Gastrocnemius medialis (tissue), 4 donors: ENCODE results near the gene WDR72. TPM values are rescaled to one million over a fixed set of nuclear protein-coding genes. Genes with fewer than 3 reads are reported as not detected.

Experiments used
- ATAC-seq, 2 donors: fragments of 150-250 bp; one replicate each; pipeline ENCODE4 v1.9.1; 2016
- DNase-seq, 2 donors: peaks; one replicate each; pipeline ENCODE4 v3.0.0-alpha.2; 2019
- H3K27ac ChIP-seq, 4 donors: fragments of 200-600 bp; sonication (generic); 1 replicate in 1 of 4; 2 replicates in 3 of 4; pipeline ENCODE4 v1.5.1; 2016 to 2018; ENCODE audit warnings: mild to moderate bottlenecking in 2 of 4, moderate library complexity in 1 of 4
- H3K27me3 ChIP-seq, 3 donors: fragments of 200-600 bp; sonication (generic) in 2 of 3; 1 replicate in 1 of 3; 2 replicates in 2 of 3; pipeline versions ENCODE4 v1.5.1 to v1.6.0; 2016 to 2019; ENCODE audit warnings: mild to moderate bottlenecking in 1 of 3, moderate library complexity in 1 of 3
- H3K36me3 ChIP-seq, 2 donors: fragments of 200-600 bp; sonication (generic) in 1 of 2; one replicate each; pipeline ENCODE4 v1.5.1; 2017 to 2018
- H3K4me1 ChIP-seq, 2 donors: fragments of 200-600 bp; sonication (generic) in 1 of 2; one replicate each; pipeline ENCODE4 v1.5.1; 2016 to 2017; ENCODE audit warnings: mild to moderate bottlenecking in 2 of 2
- H3K4me3 ChIP-seq, 4 donors: fragments of 200-600 bp; sonication (generic) in 3 of 4; 1 replicate in 1 of 4; 2 replicates in 3 of 4; pipeline ENCODE4 v1.5.1; 2016 to 2019; ENCODE audit warnings: mild to moderate bottlenecking in 2 of 4
- H3K9me3 ChIP-seq, 3 donors: fragments of 200-600 bp; sonication (generic) in 2 of 3; 1 replicate in 1 of 3; 2 replicates in 2 of 3; pipeline ENCODE4 v1.5.1; 2016 to 2019
- POLR2A ChIP-seq, 2 donors: fragments of 450-650 bp; IDR thresholded peaks; one replicate each; pipeline ENCODE4 v1.6.1; 2017; ENCODE audit warnings: antibody characterized with exemption in 2 of 2, mild to moderate bottlenecking in 2 of 2, moderate library complexity in 2 of 2
- in situ Hi-C, 4 donors: fragments of 200-750 bp; cut with MboI; loops; one replicate each; pipeline versions ENCODE4 v1.15.0 to v1.8.0; 2017; ENCODE audit warnings: low sequenced_read_pairs in 4 of 4
- intact Hi-C: fragments of 100-400 bp; cut with DNase I; formaldehyde crosslinking; loops from one replicate; pipeline ENCODE4 v1.15.1; 2023; ENCODE audit warnings: low total_unique reads
- total RNA-seq, 4 donors: library from RNA; depleted of rRNA; stranded (reverse); fragments of >200 nt; gene quantifications; one replicate each; pipeline versions ENCODE4 v1.1.0 to v1.2.3, GENCODE V29; 2016
- TF ChIP-seq, protein P1 (sequence below), 5 experiments: fragments of 450-650 bp in 3 of 5; fragments of 200-600 bp in 2 of 5; sonication (generic) in 2 of 5; IDR thresholded peaks in 4 of 5; conservative IDR thresholded peaks in 1 of 5; 1 replicate in 4 of 5; 2 replicates in 1 of 5; pipeline ENCODE4 v1.5.1; 2016 to 2019; ENCODE audit warnings: antibody characterized with exemption in 5 of 5, mild to moderate bottlenecking in 3 of 5, moderate library complexity in 3 of 5

WDR72 gene
- total RNA-seq, 4 donors from 2014 or later = 0.11 TPM; not detected in 3

DNA sequence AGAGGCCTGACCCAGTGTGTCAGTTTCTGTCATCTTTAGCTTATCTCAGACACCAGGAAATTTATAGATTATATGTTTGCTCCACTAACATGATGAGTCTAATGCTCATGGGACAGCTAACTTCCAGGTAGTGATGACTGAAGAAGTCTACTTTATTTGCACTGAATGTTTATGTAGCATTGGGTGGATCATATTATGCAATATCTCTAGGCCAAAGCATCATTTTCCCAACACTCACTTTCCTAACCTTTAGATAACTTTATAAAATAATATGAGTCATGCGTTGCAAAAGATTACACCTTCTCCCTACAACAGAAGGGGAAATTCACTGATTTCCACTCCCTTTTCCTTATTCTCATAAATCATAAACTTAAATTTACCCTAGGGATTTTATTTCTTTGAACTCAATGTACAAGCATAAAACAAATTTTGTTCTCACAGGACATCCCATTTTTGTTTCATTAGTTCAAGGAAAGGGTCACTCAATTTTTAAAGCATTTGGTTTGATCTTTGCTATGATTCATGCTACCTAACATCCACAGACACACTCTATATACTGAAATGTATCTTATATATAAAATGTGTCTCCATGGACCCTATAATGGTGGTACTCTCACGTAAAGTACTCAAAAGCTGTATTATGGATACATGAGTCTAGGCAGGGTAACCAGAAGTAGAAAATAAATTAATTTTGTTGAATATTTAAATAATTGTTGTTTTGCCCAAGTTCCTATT is 225.2 kb downstream of the WDR72 start:
- intact Hi-C loops = no loop called here
- Histone ChIP-seq H3K27ac (no peak overlapping the region), H3K27me3 (no peaks in the 10 kb centered on the region), H3K36me3 (no peaks in the 10 kb centered on the region), H3K9me3 (no peaks in the 10 kb centered on the region), H3K4me3 (no peak overlapping the region), H3K4me1 (no peaks in the 10 kb centered on the region)
- in situ Hi-C loops = no loop called here
- no peak for ATAC-seq
- DNase-seq = no peak
- TF ChIP-seq, protein P1, sequence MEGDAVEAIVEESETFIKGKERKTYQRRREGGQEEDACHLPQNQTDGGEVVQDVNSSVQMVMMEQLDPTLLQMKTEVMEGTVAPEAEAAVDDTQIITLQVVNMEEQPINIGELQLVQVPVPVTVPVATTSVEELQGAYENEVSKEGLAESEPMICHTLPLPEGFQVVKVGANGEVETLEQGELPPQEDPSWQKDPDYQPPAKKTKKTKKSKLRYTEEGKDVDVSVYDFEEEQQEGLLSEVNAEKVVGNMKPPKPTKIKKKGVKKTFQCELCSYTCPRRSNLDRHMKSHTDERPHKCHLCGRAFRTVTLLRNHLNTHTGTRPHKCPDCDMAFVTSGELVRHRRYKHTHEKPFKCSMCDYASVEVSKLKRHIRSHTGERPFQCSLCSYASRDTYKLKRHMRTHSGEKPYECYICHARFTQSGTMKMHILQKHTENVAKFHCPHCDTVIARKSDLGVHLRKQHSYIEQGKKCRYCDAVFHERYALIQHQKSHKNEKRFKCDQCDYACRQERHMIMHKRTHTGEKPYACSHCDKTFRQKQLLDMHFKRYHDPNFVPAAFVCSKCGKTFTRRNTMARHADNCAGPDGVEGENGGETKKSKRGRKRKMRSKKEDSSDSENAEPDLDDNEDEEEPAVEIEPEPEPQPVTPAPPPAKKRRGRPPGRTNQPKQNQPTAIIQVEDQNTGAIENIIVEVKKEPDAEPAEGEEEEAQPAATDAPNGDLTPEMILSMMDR (IDR thresholded peaks at IDR 0.05 in 4 of 5, conservative IDR thresholded peaks at IDR 0.05 in 1 of 5) = no peak
- TF ChIP-seq POLR2A (IDR thresholded peaks at IDR 0.05) = no peak

DNA sequence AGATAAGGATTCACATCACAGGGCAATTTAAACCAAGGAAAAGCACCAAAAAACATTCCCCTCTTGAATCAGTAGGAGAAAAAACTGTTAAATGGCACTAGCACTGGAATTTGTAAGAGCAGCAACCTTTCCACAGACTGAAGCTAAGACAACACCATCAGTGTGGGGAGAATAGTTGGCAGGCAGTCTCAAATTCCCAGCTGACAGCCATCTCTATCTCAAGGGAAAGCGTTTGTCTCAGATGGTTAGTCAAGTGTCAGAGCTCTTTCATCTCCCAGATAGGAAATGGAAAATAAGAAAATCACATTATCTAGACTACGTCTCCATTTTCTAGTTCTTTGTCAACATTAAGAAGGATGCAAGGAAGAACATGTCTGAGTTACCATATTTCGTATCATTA is 228.7 kb downstream of the WDR72 start:
- TF ChIP-seq POLR2A (IDR thresholded peaks at IDR 0.05) = no peak
- TF ChIP-seq, protein P1 (IDR thresholded peaks at IDR 0.05 in 4 of 5, conservative IDR thresholded peaks at IDR 0.05 in 1 of 5) = no peak
- ATAC-seq (no peak), DNase-seq (no peak)
- Histone ChIP-seq H3K4me1 (no peaks in the 10 kb centered on the region), H3K36me3 (no peaks in the 10 kb centered on the region), H3K9me3 (no peaks in the 10 kb centered on the region), H3K27me3 (no peaks in the 10 kb centered on the region), H3K27ac (no peak overlapping the region), H3K4me3 (no peak overlapping the region)
- intact Hi-C loops (no loop called here), in situ Hi-C loops (no loop called here)

DNA sequence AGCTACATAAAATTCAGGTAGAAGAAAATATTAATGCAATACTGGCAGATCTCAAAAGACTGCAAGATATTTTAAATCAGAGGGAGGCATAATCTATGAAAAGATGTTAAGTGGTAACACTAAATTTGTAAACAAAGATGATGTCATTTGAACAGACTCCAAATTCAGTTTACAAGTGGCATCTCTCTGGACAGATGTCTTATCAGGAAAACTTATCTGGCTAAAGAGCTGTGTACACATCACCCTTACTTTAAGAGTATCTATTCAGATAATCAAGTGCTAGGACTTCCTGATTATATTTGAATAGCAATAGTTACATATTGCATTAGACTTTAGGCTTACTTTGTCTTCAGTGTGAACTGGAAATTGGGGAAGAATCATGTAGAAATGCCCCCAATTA is 231.5 kb downstream of the WDR72 start:
- no peak for ATAC-seq
- H3K36me3 ChIP-seq = no peaks in the 10 kb centered on the region
- intact Hi-C loops = no loop called here
- peaks cover 0 to 11% of the 10 kb centered on the region in 2 donors for H3K4me1 ChIP-seq
- H3K9me3 ChIP-seq = no peaks in the 10 kb centered on the region
- H3K4me3 ChIP-seq = no peak overlapping the region
- in situ Hi-C loops = no loop called here
- no peak for DNase-seq
- H3K27ac ChIP-seq = no peak overlapping the region
- H3K27me3 ChIP-seq = no peaks in the 10 kb centered on the region
- TF ChIP-seq, protein P1 (IDR thresholded peaks at IDR 0.05 in 4 of 5, conservative IDR thresholded peaks at IDR 0.05 in 1 of 5) = no peak
- no peak for TF ChIP-seq POLR2A (IDR thresholded peaks at IDR 0.05)

DNA sequence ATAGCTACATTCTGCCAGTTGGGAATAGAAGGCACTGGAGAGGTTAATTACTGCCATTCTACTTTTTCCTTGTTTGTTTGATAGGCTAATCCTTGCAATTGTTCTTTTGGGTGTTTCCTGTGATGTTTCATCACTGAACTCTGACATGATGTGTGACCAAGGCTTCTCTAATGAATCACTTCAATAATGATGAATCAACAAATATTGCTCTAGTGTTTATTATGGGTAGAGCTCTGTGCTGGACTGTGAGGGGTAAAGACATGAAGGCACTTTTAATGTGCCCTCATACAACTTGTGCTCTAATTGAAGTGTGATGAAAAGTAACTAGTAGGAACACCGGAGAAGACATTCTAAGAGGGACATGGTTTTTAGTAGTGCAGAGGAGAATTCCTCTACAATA is 233.6 kb downstream of the WDR72 start:
- intact Hi-C loops (no loop called here), in situ Hi-C loops (no loop called here)
- Histone ChIP-seq H3K4me3 (no peak overlapping the region), H3K27me3 (no peaks in the 10 kb centered on the region), H3K4me1 (peaks cover 0 to 11% of the 10 kb centered on the region in 2 donors), H3K27ac (no peak overlapping the region), H3K36me3 (no peaks in the 10 kb centered on the region), H3K9me3 (no peaks in the 10 kb centered on the region)
- ATAC-seq (no peak), DNase-seq (no peak)
- no peak for TF ChIP-seq POLR2A (IDR thresholded peaks at IDR 0.05)

DNA sequence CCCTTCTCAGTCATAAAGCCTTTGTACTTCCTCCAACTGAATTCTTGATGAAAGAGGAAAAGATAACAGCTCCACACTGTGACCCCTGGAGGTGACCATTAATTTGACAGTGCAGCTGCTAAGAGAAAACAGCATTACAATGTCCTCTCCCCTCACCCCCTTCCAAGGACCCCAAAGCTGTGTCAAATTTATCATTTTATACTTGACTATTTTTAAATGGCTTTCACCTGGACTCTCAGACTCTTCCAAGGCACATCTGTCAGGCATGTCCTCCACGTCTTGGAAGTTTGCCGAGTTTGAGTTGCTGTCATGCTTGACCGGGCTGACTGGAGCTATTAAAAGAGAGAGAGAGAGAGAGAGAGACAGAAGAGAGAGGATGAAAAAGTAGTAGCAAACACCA is 236.5 kb downstream of the WDR72 start:
- TF ChIP-seq POLR2A (IDR thresholded peaks at IDR 0.05) = no peak
- TF ChIP-seq, protein P1 (IDR thresholded peaks at IDR 0.05 in 4 of 5, conservative IDR thresholded peaks at IDR 0.05 in 1 of 5) = no peak
- Histone ChIP-seq H3K36me3 (no peaks in the 10 kb centered on the region), H3K4me1 (peaks cover 0 to 11% of the 10 kb centered on the region in 2 donors), H3K4me3 (no peak overlapping the region), H3K27me3 (no peaks in the 10 kb centered on the region), H3K27ac (no peak overlapping the region), H3K9me3 (no peaks in the 10 kb centered on the region)
- ATAC-seq = no peak
- in situ Hi-C loops = no loop called here
- intact Hi-C loops = no loop called here
- DNase-seq = no peak
